Embryonic facial prominence (tissue), 1 donor: ENCODE results near the gene OR52K1.
"Not testable (repeated sequence)": the region's sequence is repeated elsewhere in the genome, so short reads cannot be mapped to it uniquely, and the experiment has no call there.

Experiments used
- DNase-seq: peaks from one replicate; pipeline ENCODE4 v3.0.0-alpha.2; 2016; ENCODE audit errors: extremely low spot score

OR52K1 gene

DNA sequence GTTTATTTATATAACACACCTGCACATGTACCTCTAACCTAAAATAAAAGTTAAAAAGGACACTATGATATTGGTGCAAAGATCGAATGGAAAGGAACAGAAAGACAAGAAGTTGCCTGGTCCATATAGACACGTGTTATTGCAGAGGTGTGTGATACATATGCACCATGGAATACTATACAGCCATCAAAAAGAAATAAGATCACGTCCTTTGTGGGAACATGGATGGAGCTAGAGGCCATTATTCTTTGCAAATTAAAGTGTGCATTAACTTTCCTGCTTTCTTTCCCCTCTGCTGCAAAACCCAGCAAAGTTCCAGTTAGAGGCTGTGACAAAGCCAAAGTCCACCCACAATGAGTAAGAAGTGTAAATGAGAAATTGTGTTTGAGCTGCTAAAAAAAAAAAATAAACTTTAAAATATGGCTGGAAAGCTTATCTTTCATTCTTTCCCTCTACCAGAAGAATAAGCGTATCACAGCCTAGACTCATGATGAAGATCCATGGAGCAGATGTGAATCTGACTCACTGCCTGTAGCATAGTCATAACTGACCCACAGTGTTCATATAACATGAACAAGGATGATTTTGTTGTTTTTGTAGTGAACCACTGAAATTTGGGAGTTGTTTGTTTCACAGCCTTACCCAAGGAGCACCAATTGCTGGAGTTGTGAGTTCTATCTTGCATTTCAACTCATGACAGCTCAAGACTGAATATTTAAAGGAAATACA, 9.6 kb downstream of the OR52K1 start:
- no peak for DNase-seq

- DNase-seq: no peak
These were observed 11.0 kb downstream of the OR52K1 start for GRCh38 chr11:4493480-4493818.

- DNase-seq: no peak
These were observed 13.0 kb downstream of the OR52K1 start for GRCh38 chr11:4495487-4495886.

DNA sequence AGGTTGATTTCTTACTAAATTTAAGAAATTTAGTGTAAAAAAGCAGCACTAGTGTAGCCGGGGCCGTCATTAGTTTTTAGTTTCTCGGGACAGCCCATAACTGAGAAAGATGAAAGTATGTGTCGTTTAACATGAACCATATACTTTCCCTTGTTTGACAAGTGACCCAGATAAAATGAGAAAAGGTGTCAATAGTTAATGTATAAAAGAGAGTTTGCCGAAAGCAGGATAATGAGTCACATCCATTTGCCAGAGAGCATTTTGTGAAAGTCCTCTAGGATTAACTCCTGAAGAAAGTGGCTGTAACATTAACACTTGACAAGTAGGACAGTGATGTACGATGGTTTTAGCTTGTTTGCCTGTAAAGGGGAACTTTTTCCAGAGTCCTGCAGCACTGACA, 13.5 kb downstream of the OR52K1 start:
- no peak for DNase-seq

- DNase-seq: no peak
These were observed 14.3 kb downstream of the OR52K1 start for GRCh38 chr11:4496557-4497248.

DNA sequence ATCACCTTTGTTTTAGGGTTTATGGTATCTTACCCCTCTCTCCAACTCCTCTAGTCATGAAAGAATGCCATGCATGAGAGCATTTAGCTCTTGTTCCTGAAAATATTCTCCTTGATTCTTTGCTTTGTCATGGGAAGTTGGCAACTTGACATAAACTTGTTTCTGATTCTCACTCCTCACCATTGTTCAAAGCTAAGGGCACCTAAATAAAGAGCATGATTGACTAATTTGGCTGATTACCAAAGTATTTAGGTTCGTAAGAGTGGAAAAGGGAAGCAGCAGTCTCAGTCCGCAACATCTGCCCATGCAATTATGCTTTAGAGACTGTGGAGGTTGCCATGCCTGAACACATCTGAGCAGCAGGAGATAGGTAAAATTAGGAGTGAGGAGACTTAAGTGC, 26.4 kb downstream of the OR52K1 start:
- DNase-seq: no peak

DNA sequence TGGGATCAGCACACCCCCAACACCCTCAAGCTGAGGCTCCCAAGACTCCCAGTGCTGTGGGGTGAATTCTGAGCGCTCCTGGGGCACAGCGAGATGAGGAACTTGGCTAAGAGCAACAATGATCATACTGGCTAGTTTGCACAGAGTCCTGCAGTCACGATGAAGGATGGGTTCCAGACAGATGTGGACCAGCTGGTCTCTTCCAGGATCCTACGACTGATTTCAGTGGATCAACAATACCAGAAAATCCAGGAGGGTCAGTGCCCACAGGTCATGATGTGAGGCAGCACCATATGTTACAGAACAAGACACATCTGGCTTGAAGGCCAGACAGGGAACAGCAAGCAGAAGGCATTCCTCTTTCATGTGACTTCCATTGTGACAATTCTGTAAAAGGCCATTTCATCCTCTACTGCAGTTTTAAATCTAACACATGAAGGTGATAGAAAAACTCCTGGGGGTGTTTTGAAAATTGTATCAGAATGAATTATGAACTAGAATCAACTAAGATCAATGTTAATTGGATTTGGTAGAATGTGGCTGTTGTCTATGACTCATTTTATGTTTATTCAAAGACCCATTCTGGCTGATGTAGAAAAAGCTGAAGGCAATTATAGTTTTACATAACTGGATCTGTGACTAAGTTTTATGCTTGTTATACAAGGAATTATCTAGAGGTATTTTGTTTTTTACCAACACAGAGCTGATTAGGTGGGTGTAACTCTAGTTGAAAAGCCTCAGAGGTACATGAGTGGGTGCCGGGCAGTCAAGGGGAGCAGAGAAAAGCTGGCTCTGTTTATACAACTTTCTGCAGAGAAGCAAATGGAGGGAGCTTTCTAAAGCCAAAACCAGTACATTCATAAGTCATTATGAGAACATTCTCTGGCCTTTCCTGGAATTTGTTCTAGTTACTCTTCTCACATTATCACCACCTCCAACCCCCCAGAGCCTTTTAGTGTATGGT, 29.1 kb downstream of the OR52K1 start:
- DNase-seq: no peak

GRCh38 chr11:4514196-4514595, 31.8 kb downstream of the OR52K1 start:
- DNase-seq: no peak

DNA sequence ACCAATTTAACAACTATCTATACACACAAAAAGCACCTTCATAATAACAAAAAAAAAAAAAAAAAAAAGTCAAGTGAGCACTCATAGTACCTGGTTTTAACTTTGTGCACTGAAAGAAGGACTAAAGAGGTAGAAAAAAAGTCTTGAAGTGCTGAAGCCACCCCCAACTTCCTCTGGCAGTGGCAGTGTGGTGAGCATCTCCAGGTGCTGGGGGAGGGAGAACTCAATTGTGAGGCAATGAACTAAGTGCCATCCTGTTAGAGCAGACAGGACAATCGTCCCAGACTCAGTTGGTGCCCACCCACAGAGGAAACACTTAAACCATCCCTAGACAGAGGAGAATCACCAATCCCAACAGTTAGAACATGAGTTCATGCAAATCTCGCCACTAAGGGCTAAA, 39.9 kb downstream of the OR52K1 start:
- no peak for DNase-seq

DNA sequence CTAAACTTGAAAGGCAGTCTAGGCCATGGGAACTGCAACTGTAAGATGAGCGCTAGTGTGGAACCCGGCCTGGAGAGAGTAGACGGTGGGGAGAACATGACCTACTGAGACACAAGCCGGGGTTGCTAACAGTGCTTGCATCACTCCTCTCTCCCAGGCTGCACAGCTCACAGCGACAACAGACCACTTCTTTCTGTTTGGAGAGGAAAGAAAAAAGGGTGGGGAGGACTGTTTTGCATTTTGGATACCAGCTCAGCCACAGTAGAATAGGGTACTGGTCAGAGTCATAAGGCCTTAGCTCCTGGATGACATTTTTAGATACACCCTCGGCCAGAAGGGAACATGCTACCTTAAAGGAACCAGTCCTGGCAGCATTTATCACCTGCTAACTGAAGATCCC, 40.3 kb downstream of the OR52K1 start:
- DNase-seq: no peak

DNA sequence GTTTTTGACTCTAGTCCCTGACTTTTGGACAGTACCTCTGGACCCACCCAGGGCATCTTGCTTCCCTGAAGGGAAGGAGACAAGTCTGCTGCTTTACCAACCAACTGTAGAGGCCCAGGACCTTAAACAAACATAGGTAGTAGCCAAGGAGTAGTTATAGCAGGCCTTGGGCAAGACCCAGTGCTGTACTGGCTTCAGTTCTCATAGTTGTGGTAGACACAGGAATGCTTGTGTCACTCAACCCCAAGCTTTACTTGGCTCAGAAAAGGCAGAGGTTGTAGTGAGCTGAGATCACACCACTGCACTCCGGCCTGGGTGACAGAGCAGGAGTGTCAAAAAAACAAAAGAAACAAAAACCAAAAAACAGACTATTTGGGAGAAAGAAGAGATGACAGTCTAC, 41.2 kb downstream of the OR52K1 start:
- no peak for DNase-seq

- no peak for DNase-seq
These were observed 45.5 kb downstream of the OR52K1 start for GRCh38 chr11:4527926-4528325.

- not testable (repeated sequence) for DNase-seq
These were observed 49.2 kb downstream of the OR52K1 start for GRCh38 chr11:4531686-4532085.

DNA sequence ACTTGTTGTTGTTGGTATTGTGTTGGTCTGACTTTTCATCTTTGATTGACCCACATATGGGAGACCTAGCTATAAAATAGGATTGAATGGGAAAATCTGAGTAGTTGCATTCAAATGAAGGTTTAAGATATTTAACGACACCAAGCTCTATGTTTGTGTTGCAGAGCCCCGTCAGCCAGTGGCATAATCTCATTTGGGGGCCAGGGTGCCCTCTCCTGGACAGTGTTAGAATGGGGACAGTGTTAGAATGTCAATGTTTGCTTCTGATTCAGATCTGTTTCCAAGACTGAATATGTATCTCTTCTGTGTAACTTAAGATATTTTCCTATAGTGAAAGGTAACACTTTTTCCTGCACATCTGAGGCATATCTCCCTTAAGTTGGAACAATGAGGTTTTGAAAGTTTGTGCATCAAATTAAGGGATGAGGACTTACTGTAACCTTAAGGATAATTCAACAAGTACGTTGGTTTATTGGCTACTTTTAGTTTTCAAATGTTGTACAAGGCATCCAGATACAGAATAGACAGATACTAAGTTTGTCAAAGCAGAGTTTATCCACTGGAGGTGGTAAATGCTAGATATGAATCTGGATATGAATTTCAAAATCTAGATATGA, 57.3 kb downstream of the OR52K1 start:
- no peak for DNase-seq

DNA sequence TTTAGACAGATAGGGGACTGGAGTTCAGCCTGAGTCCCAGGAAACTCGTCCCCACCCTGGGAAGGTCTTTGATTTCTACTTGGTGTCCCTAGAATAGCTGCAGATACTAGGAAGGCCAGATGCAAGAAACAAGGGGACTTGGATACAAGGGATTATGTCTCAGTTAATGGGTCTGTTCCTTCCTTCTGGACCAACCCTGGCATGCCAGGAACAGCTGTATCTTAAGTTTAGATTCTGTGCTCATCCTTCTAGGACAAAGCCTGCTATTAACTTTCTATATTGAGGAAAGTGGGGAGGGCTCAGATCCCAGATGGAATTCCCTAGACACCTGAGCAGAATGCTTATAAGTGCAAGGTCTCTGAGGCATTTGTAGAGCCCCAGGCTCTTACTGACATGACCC, 58.6 kb downstream of the OR52K1 start:
- no peak for DNase-seq
